Trophoblast cell (in vitro differentiated cells and primary cell): ENCODE results near the gene COX8C.
A peak's percentile ranks its signal among the peaks of the same experiment; 100 is the strongest.

Experiments used
- DNase-seq, 2 donors: peaks; one replicate each; pipeline ENCODE4 v3.0.0-alpha.2; 2016
- H2AFZ ChIP-seq: 2 replicates; pipeline ENCODE4 v1.6.1; 2013; ENCODE audit warnings: low read length, moderate library complexity, mild to moderate bottlenecking; ENCODE audit not compliant: insufficient read depth, poor library complexity
- H2AK5ac ChIP-seq: 2 replicates; pipeline ENCODE4 v1.6.1; 2013; ENCODE audit warnings: mild to moderate bottlenecking, low read length
- H2BK120ac ChIP-seq: 2 replicates; pipeline ENCODE4 v1.6.1; 2013; ENCODE audit warnings: low read length, mild to moderate bottlenecking, moderate library complexity; ENCODE audit not compliant: insufficient read depth, poor library complexity
- H2BK12ac ChIP-seq: 2 replicates; pipeline ENCODE4 v1.6.1; 2013; ENCODE audit warnings: mild to moderate bottlenecking, low read length, moderate library complexity
- H2BK5ac ChIP-seq: 2 replicates; pipeline ENCODE4 v1.6.1; 2013; ENCODE audit warnings: low read length, low read depth, moderate library complexity, mild to moderate bottlenecking; ENCODE audit not compliant: poor library complexity
- H3K14ac ChIP-seq: 2 replicates; pipeline ENCODE4 v1.6.1; 2013; ENCODE audit warnings: mild to moderate bottlenecking, low read length
- H3K18ac ChIP-seq: 2 replicates; pipeline ENCODE4 v1.6.1; 2013; ENCODE audit warnings: mild to moderate bottlenecking, low read length
- H3K23ac ChIP-seq: 2 replicates; pipeline ENCODE4 v1.6.1; 2013; ENCODE audit warnings: low read length
- H3K27ac ChIP-seq: 2 replicates; pipeline ENCODE4 v1.5.1; 2013; ENCODE audit warnings: low read depth, mild to moderate bottlenecking, inconsistent platforms, low read length, moderate library complexity
- H3K27me3 ChIP-seq: 2 replicates; pipeline ENCODE4 v1.6.1; 2013; ENCODE audit warnings: inconsistent platforms, mild to moderate bottlenecking, low read length, moderate library complexity; ENCODE audit not compliant: insufficient read depth
- H3K36me3 ChIP-seq, 2 experiments: 1 replicate in 1 of 2; 2 replicates in 1 of 2; pipeline ENCODE4 v1.6.1; 2013; ENCODE audit warnings: low read length in 2 of 2, mild to moderate bottlenecking in 2 of 2, moderate library complexity in 1 of 2; ENCODE audit not compliant: insufficient read depth in 2 of 2, control insufficient read depth in 1 of 2
- H3K4ac ChIP-seq: 2 replicates; pipeline ENCODE4 v1.6.1; 2013; ENCODE audit warnings: low read depth, mild to moderate bottlenecking, low read length, moderate library complexity
- H3K4me1 ChIP-seq, 2 experiments: 1 replicate in 1 of 2; 2 replicates in 1 of 2; pipeline ENCODE4 v1.6.1; 2013; ENCODE audit warnings: low read length in 2 of 2, mild to moderate bottlenecking in 2 of 2, moderate library complexity in 1 of 2; ENCODE audit not compliant: insufficient read depth in 2 of 2, control insufficient read depth in 1 of 2
- H3K4me2 ChIP-seq: 2 replicates; pipeline ENCODE4 v1.6.1; 2013; ENCODE audit warnings: inconsistent platforms, mild to moderate bottlenecking, low read length, moderate library complexity
- H3K4me3 ChIP-seq: 2 replicates; pipeline ENCODE4 v1.5.1; 2013; ENCODE audit warnings: mild to moderate bottlenecking, low read depth, low read length, inconsistent platforms
- H3K79me1 ChIP-seq: one replicate; pipeline ENCODE4 v1.6.1; 2013; ENCODE audit warnings: low read length
- H3K79me2 ChIP-seq: 2 replicates; pipeline ENCODE4 v1.6.1; 2013; ENCODE audit warnings: low read length, mild to moderate bottlenecking; ENCODE audit not compliant: control insufficient read depth, insufficient read depth, poor library complexity
- H3K9ac ChIP-seq: 2 replicates; pipeline ENCODE4 v1.6.1; 2013; ENCODE audit warnings: mild to moderate bottlenecking, low read length
- H3K9me3 ChIP-seq: 2 replicates; pipeline ENCODE4 v1.6.1; 2013; ENCODE audit warnings: low read depth, mild to moderate bottlenecking, control low read depth, inconsistent platforms, low read length; ENCODE audit not compliant: insufficient read depth
- H4K12ac ChIP-seq: 2 replicates; pipeline ENCODE4 v1.6.1; 2013; ENCODE audit warnings: low read depth, mild to moderate bottlenecking, low read length, moderate library complexity
- H4K8ac ChIP-seq: 2 replicates; pipeline ENCODE4 v1.6.1; 2013; ENCODE audit warnings: low read depth, mild to moderate bottlenecking, low read length, moderate library complexity
- H4K91ac ChIP-seq: one replicate; pipeline ENCODE4 v1.6.1; 2013; ENCODE audit warnings: low read depth, mild to moderate bottlenecking, low read length, moderate library complexity
- WGBS: extraction: QIAGEN DNeasy Blood & Tissue Kit; methylation state at CpG from one replicate; pipeline ENCODE4 v1.1.7; 2013; ENCODE audit warnings: missing lambda C conversion rate; ENCODE audit not compliant: insufficient read length, insufficient coverage; ENCODE audit errors: extremely low coverage; 5-methylcytosine and 5-hydroxymethylcytosine counted together

Gene COX8C

DNA sequence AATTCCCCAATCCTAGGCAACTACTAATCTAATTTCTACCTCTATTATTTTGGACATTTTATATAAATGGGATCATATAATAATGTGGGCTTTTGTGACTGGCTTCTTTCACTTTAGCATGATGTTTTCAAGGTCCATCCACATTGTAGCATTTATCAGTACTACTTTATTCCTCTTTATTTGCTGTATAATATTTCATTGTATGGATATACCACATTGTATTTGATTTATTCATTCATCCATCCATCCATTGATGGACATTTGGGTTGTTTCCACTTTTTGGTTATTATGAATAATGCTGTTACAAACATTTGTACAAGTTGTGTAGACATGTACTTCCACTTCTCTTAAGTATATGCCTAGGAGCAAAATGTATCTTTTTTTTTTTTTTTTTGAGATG is 31.4 kb upstream of the COX8C start:
- no peak overlapping the region for H4K12ac ChIP-seq
- H3K4me2 ChIP-seq: no peak overlapping the region
- no peak overlapping the region for H2AK5ac ChIP-seq

GRCh38 chr14:93316716-93317115 is 30.3 kb upstream of the COX8C start:
- Histone ChIP-seq H2AFZ (no peak overlapping the region), H3K14ac (no peak overlapping the region), H3K4me2 (no peak overlapping the region), H3K9me3 (no peaks in the 10 kb centered on the region), H4K8ac (no peak overlapping the region), H3K27ac (no peak overlapping the region), H3K27me3 (no peaks in the 10 kb centered on the region), H3K79me2 (peaks cover 6% of the 10 kb centered on the region), H3K18ac (no peak overlapping the region), H3K36me3 (peaks cover 0 to 2% of the 10 kb centered on the region in 2 experiments), H3K23ac (no peak overlapping the region), H3K79me1 (no peaks in the 10 kb centered on the region), H3K4ac (no peak overlapping the region), H2AK5ac (no peak overlapping the region), H4K12ac (no peak overlapping the region), H2BK120ac (no peak overlapping the region), H3K4me1 (peaks cover 6 to 10% of the 10 kb centered on the region in 2 experiments), H3K9ac (no peak overlapping the region), H3K4me3 (no peak overlapping the region), H4K91ac (no peak overlapping the region), H2BK5ac (no peak overlapping the region), H2BK12ac (no peak overlapping the region)
- no peak for DNase-seq
- no CpG with 5 or more reads among the region's 4 CpGs for WGBS

More for the DNA sequence above, 31.4 kb upstream of the COX8C start:
- Histone ChIP-seq H4K8ac (no peak overlapping the region), H3K4me3 (no peak overlapping the region), H2BK12ac (no peak overlapping the region), H3K79me2 (peaks cover 6% of the 10 kb centered on the region), H3K9me3 (no peaks in the 10 kb centered on the region), H2BK120ac (no peak overlapping the region), H3K27ac (no peak overlapping the region), H3K9ac (no peak overlapping the region), H2AFZ (no peak overlapping the region), H3K14ac (no peak overlapping the region), H3K36me3 (peaks cover 0 to 2% of the 10 kb centered on the region in 2 experiments), H3K4ac (no peak overlapping the region), H4K91ac (no peak overlapping the region), H3K27me3 (no peaks in the 10 kb centered on the region), H2BK5ac (no peak overlapping the region), H3K18ac (no peak overlapping the region), H3K4me1 (peaks cover 6 to 10% of the 10 kb centered on the region in 2 experiments), H3K79me1 (no peaks in the 10 kb centered on the region), H3K23ac (no peak overlapping the region)
- no peak for DNase-seq

- no peak overlapping the region for H2AK5ac ChIP-seq
- H4K8ac ChIP-seq: no peak overlapping the region
- no peak overlapping the region for H3K23ac ChIP-seq
- no peak overlapping the region for H3K9ac ChIP-seq
- no peak overlapping the region for H2BK12ac ChIP-seq
- peak overlapping the region; percentile 23 for H3K27ac ChIP-seq
- H3K18ac ChIP-seq: no peak overlapping the region
- no peak overlapping the region for H4K91ac ChIP-seq
- H3K27me3 ChIP-seq: no peaks in the 10 kb centered on the region
- no CpG with 5 or more reads among the region's 7 CpGs for WGBS
- no peak overlapping the region for H3K14ac ChIP-seq
- H2AFZ ChIP-seq: no peak overlapping the region
- no peak for DNase-seq
- peaks cover 6 to 10% of the 10 kb centered on the region in 2 experiments for H3K4me1 ChIP-seq
- peak overlapping the region; percentile 31 for H3K4me2 ChIP-seq
- H3K4me3 ChIP-seq: no peak overlapping the region
- peaks cover 6% of the 10 kb centered on the region for H3K79me2 ChIP-seq
- H4K12ac ChIP-seq: no peak overlapping the region
- H3K79me1 ChIP-seq: no peaks in the 10 kb centered on the region
- H2BK120ac ChIP-seq: no peak overlapping the region
- H2BK5ac ChIP-seq: no peak overlapping the region
- peaks cover 0 to 2% of the 10 kb centered on the region in 2 experiments for H3K36me3 ChIP-seq
- peak overlapping the region; percentile 56 for H3K4ac ChIP-seq
- H3K9me3 ChIP-seq: no peaks in the 10 kb centered on the region
Measured at GRCh38 chr14:93317210-93317874, 29.6 kb upstream of the COX8C start.

GRCh38 chr14:93317875-93318807 is 28.8 kb upstream of the COX8C start:
- Histone ChIP-seq H3K27ac (peak overlapping the region; percentile 23), H3K36me3 (no peaks in the 10 kb centered on the region), H3K27me3 (no peaks in the 10 kb centered on the region), H3K79me1 (no peaks in the 10 kb centered on the region), H3K23ac (no peak overlapping the region), H3K18ac (no peak overlapping the region), H4K91ac (no peak overlapping the region), H3K4me2 (peak overlapping the region; percentile 31), H3K14ac (no peak overlapping the region), H3K9me3 (no peaks in the 10 kb centered on the region), H2BK5ac (no peak overlapping the region), H2BK120ac (no peak overlapping the region), H4K12ac (no peak overlapping the region), H2AFZ (no peak overlapping the region), H2BK12ac (no peak overlapping the region), H3K4me1 (peaks cover 6 to 10% of the 10 kb centered on the region in 2 experiments), H3K9ac (no peak overlapping the region), H3K79me2 (peaks cover 7% of the 10 kb centered on the region), H3K4ac (no peak overlapping the region), H3K4me3 (no peak overlapping the region), H4K8ac (no peak overlapping the region), H2AK5ac (no peak overlapping the region)
- no CpG with 5 or more reads among the region's 6 CpGs for WGBS
- peak in 1 of 2 donors; percentile 35 for DNase-seq
